MM.1S (cell line): ENCODE results near the gene NUMA1.

Experiments
- CTCF ChIP-seq: fragments of 300-600 bp; sonication (generic); IDR thresholded peaks from 2 replicates; pipeline ENCODE4 v1.5.1; 2016; ENCODE audit warnings: antibody characterized with exemption, low read length, mixed read lengths
- EZH2 ChIP-seq: fragments of 300-600 bp; sonication (generic); optimal IDR thresholded peaks from 2 replicates; pipeline ENCODE3; 2017; ENCODE audit warnings: low read depth, mild to moderate bottlenecking, antibody characterized with exemption, low read length, mixed read lengths

DNA sequence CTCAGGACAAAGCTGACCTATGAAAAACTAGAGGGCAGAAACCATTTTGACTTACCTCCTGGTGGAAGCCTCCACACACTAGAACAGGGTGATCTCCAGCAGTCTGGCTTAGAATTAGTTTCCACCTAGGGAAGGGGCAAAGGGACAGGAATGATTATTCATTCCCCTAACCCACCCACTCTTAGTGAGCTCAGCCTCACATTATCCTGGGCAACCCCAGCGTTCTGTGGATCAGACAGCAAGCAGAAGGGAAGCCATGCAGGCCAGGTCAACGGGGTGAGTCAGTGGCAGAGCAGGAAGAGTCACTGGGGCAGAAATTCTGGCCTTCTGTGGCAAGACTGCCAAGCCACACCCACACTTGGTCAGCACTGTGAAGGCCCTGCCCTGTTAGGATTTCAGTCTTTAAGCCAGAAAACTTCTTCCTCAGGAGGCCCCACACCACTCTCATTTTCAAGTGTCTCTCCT lies 10.5 kb downstream of the NUMA1 start:
- TF ChIP-seq CTCF, result no peak
- TF ChIP-seq EZH2, result no peak
